SH-SY5Y (cell line): Measurements from ENCODE around the gene IGDCC3.

Source experiments
- GATA2 ChIP-seq: IDR thresholded peaks from 2 replicates; pipeline ENCODE4 v1.6.1; 2011; ENCODE audit warnings: mild to moderate bottlenecking, low read depth, low read length
- GATA3 ChIP-seq: IDR thresholded peaks from 2 replicates; pipeline ENCODE4 v1.6.1; 2011; ENCODE audit warnings: low read depth, mild to moderate bottlenecking, low read length, moderate library complexity

Gene IGDCC3

DNA sequence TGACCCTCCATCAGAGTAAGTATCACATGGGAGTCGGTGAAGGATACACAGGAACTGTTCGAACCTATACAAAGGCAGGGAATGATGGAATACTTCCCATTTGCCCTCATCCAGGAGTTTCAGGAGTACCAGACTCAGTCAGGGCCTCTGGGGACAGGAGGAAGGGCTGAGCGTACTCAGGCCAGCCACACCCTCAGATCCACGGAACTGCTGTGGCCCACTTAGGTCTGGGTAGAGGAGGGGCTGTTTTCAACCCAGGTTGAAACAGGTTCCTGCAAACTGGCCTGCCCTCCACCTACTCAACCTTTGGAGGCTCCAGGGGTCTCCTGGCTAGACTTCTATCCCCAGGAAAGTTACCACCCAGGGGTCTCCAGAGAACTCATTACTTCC is 6.7 kb upstream of the IGDCC3 start:
- no peak for TF ChIP-seq GATA3
- no peak for TF ChIP-seq GATA2

DNA sequence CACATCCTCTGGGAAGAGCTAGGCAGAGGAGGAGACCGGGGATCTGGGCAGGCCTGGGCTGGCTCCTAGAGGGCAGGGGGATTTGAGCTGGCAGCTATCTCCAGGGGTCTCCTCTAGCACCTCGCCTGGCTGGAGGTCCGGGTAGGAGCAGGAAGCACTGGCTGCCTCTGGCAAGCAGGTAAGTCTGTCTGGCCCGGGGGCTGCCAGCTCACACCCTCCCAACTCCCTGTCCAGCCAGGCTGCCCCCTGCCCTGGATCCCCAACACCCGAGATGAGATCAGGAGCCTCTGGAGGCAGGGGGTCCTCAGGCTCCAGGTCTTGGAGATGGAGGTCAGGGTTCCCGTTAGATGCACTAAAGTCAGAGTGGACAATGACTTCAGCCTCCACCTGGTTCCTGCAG is 6.2 kb upstream of the IGDCC3 start:
- no peak for TF ChIP-seq GATA3
- no peak for TF ChIP-seq GATA2

DNA sequence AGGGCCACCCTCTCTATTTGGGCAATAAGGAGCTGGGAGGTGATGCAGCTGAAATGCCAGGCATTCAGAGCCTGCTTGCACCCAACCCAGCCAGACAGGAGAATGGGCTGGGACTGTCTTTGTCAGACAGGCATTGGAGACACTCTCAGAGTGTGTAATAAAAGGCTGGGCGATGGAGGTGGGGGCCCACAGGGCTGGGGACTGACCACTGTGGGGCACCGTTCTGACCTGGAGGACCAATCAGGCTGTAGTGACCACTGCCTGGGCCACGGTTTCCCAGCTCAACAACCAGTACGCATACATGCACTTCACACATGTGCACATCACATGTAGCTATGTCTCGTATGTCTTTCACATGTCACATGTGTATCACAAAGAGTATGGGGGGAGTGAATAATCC is 5.7 kb upstream of the IGDCC3 start:
- TF ChIP-seq GATA3: no peak
- no peak for TF ChIP-seq GATA2

DNA sequence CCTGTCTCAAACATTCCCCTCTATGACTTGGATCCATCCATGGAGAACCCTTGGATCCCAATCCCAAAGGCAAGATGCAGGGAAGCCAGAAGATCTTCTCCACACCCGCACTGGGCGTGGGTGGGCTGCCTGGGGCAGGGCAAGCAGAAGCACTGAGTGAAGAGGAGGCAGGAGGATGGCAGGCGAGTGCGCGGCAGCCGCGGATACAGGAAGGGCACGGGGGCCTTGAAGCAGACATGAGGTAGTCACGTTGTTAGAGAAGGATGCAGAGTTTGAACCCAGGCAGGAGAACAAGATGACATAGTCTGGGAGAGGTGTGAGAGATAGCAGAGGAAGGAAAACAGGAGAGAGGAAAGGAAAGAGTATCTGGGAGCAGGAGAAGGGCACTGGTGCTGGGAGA is 5.1 kb upstream of the IGDCC3 start:
- TF ChIP-seq GATA2 (no peak), GATA3 (no peak)

DNA sequence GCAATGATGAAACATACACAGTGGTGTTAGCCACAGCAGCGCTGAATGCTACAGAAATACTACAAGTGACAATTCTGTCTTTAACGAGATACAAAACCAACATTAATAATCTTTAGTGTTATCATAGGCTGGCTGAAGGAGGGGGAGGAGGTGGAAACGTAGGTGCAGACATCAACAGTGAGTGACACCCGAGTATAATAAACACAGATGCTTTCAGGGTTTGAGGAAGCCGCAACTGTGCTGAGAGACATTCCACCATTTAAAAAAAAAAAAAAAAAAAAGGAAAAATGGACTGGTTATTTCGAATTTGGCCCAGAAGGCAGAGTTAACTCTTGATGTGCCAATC is 4.3 kb upstream of the IGDCC3 start:
- no peak for TF ChIP-seq GATA2

DNA sequence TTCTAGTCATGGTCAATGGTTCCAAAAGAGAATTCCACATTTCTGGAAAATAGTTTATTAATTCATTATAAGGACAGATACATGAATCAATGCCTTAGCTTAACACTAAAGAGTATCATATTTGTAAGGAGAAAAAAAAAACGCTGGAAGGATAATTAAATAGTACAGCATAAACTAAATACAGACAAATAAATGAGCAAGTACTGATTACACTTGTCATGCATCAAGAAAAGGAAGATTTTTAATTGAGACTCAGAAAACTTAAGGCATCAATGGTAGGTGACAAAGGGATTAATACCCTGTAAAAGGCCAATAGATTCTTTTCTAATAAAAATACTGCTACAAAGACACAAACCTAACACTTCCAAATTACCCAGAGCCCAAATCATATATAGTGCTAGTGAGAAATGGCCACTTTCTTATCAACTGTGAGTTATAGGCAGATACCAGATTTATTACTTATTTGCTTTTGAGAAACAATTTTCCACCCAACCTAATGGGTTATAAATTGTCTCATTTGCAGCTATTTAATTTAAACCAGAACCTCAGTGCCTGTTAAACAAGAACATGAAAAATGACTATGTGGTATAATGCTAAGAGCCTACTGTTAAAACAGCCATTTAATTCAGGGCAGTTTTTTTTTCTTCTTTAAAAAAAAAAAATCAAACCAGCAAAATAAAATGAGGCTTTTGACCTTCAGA is 3.8 kb upstream of the IGDCC3 start:
- TF ChIP-seq GATA3: no peak
- no peak for TF ChIP-seq GATA2

DNA sequence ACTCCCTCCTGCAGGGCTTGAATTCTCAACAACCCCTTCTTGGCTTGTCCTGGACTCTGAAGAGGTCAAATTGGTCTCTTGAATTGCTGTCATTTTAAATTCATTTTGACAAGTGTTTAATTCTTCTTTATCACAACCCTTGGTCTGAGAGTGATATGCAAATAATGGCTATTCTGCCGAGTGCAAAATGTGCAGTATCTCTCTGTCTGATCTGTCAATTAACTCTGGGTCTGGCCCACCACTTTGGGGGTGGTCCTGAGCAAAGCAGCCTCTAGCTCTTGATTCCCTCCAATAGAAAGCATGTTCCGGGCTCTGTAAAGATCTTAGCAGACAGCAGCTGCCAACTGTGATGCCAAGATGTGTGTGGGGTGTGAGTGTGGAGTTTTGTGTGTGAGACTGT is 2.2 kb upstream of the IGDCC3 start:
- TF ChIP-seq GATA2 (peak; percentile 77), GATA3 (no peak)

DNA sequence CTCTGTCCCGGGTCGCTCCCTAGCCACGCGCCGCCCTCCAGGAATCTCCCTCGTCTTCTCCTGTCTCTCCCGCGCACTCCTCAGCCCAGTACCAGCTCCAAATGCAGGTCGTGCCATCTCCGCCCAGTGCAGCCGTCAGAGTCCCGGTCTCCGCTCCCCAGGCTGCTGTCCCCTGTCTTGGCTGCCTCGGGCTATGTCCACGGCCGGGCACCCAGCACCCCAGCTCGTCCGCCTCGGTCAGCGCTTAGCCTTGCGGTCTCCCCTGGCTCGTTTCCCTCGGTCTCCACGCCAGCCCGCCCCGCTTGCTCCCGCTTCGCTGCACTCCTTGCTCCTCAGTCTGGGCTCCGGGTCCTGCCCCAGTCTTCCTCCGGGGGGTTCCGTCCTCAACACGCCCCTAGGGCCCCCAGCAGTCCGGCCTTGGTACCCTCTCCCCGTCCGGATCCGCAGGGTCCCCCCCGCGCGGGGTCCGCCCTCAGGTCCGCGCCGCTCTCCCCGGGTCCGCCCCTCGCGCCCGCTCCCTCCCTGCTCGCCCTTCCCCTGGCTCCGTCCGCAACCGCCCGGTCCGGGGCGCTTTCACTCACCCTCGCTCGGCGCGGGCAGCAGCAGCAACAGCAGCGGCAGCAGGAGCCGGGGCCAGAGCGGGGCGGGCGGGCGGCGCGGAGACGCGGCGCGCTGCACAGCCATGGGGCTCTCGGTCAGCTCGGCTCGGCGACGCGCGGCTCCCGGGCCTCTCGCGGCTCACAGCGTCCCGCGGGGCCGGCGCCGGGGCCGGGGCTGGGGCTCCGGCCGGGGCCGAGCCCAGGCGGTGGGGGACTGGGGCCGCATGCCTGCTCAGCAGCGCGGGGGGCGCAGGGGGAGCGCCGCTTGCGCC is 462 bp downstream of the IGDCC3 start:
- TF ChIP-seq GATA2 (no peak), GATA3 (no peak)

DNA sequence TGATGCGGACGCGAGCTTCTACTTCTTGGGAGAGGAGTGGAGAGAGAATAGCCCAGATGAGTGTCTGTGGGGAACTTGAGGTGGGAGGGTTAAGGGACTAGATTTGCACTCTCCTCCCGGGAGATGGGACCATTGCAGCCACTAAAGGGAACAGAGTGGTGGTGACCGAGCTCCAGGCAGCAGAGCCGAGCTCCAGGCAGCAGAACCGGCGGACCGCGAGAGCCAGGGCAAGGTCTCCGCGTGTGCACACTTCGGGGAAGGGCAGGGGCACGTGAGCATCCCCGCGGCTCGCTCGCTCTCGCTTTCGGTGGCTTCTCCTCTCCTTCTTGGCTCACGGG is 1.1 kb downstream of the IGDCC3 start:
- TF ChIP-seq GATA3: no peak
- TF ChIP-seq GATA2: no peak

DNA sequence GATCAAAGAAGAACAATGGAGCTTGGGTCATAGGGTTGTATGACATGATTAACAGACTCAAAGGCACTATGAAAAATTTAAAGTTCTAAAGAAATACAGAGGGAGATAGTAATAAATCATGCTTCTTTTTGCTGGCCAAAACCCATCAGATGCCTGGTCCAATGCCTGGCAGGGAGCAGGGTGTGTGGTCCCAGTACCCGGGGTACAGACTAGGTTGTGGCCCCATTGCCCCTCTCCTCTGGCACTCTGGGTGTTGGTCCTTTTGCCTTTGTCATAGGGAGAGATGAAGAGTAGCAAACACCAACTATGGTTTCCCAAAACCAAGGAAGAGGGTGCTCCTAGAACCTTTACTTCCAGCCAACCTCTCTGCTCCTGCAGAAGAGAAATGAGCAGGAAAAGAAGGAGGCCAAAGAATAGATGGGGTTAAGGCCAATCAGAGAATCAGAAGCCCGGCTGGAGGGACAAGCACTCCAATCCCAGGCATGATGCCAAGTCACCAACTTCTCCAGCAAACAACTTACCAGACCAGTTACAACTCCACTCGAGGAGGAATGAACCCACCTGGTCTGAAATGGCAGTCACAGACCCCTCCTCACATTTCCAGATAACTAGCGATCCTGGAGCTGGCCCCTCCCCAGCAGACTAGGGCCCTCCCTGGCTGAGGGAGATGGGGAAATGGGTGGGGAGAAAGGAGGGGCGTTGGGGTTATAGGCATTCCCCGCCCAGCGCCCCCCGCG is 1.8 kb downstream of the IGDCC3 start:
- TF ChIP-seq GATA3: no peak
- TF ChIP-seq GATA2: no peak

DNA sequence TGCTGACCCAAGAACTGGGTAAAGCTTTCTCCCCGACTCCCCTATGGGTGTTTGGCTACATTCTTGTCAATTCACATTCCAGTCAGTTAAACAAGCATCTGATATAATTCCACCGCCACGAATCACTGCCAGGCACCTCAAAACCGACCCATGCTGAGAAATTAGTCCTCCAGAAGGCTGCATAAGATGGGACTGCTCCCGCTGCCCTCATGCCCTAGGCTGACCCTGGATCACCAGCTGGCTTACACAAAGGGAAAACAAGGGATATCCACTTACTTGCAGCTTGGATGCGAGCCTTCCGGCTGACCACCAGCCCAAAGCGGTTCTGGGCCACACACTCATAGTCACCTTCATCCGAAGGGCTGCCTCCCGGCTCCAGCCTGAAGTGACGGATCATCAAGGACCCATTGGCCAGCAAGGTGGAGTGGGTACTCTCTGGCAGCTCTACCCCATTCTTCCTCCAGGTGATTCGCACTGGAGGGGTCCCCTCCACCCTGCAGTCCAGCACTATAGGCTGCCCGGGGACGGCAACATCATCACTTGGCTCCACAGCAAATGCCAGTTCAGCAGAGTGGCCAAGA is 2.9 kb downstream of the IGDCC3 start:
- TF ChIP-seq GATA3 (no peak), GATA2 (no peak)

DNA sequence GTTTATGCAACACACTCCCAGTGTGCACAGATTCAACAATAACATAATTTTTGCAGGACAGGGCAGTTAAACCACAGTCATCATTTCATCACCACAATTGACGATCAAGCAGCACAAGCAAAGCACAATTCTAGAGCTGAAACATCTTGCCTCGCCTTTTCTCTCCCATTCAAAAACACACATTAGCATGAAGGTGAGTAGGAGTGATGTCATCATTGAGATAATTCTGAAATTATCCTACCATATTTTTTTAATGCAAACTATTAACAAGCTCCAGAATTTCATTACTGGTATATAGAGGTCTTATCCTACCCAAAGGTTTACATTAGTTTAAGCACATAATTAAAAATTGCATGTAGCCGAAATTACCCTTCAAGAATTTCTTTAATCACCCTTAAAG is 3.5 kb downstream of the IGDCC3 start:
- TF ChIP-seq GATA2 (no peak), GATA3 (no peak)

DNA sequence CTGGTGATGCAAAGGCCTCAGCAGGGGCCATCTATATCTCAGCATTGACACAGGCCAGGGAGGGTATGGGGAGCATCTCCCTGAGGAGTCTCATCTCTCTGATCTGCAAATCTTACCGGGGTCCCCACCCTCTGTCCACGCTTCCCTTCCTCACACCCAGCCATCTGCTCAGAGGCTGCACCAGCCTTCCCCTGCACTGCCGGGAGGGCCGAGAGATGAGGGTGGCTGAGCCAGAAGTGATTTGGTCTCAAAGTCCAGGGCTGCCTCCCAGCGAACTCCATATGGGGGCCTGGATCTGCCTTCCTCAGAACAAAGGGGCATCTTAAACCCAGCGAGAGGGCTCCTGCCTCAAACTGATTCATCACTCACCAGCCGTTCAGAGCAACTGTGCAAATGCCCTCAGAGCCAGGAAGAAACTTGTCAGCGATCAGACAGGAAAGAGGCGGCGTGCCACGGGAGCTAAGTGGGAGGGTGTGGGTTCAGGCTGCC is 4.6 kb downstream of the IGDCC3 start:
- TF ChIP-seq GATA2 (no peak), GATA3 (no peak)

DNA sequence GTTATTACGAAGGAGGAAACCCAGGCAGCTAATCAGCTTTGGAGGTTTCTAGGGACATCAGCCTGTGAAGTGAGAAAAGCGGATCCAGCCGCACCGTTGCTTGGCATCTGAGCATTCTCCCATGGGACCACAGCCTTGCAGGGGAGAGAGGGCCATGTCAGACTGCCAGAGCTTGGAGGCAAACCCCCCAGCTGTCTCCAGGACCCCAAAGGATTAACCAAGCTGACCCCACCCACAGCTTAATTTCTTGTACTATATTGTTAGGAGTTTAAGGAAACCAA is 5.1 kb downstream of the IGDCC3 start:
- TF ChIP-seq GATA3 (no peak), GATA2 (no peak)
